Stimulated activated naive CD8-positive, alpha-beta T cell treated with anti-CD3 and anti-CD28 coated beads, Interleukin-15, amount 100 ng/mL, for 72 hours (primary cell): ENCODE measurements around the gene SPRYD3.
A peak's percentile ranks its signal among the peaks of the same experiment; 100 is the strongest.

Experiments used
- ATAC-seq: fragments of 150-1000 bp; cut with Tn5 transposase; 2 replicates; pipeline ENCODE4 v1.10.0; 2021; ENCODE audit warnings: mild to moderate bottlenecking, moderate library complexity
- DNase-seq, 2 donors: peaks; one replicate each; pipeline ENCODE4 v3.0.0; 2021 to 2022
- H3K27ac Mint-ChIP-seq, 2 donors: one replicate each; pipeline ENCODE4 v1.8.0; 2022; ENCODE audit warnings: mild to moderate bottlenecking in 2 of 2, mixed read lengths in 2 of 2, moderate library complexity in 2 of 2
- H3K27me3 Mint-ChIP-seq: one replicate; pipeline ENCODE4 v1.8.0; 2022; ENCODE audit warnings: mixed read lengths
- H3K4me1 Mint-ChIP-seq: one replicate; pipeline ENCODE4 v1.8.0; 2022; ENCODE audit warnings: mild to moderate bottlenecking, mixed read lengths
- H3K4me3 Mint-ChIP-seq, 2 donors: one replicate each; pipeline ENCODE4 v1.8.0; 2022; ENCODE audit warnings: mild to moderate bottlenecking in 2 of 2, mixed read lengths in 2 of 2, moderate library complexity in 1 of 2
- H3K9me3 Mint-ChIP-seq, 2 donors: one replicate each; pipeline ENCODE4 v1.8.0; 2022; ENCODE audit warnings: mixed read lengths in 2 of 2

The SPRYD3 gene

GRCh38 chr12:53073881-53074280, 5.3 kb downstream of the SPRYD3 start:
- Mint-ChIP-seq H3K4me1 (peaks cover 70% of the 10 kb centered on the region), H3K4me3 (no peak overlapping the region), H3K27me3 (no peaks in the 10 kb centered on the region), H3K9me3 (no peaks in the 10 kb centered on the region), H3K27ac (no peak overlapping the region)
- DNase-seq (no peak), ATAC-seq (no peak)

GRCh38 chr12:53071591-53072551, 7.3 kb downstream of the SPRYD3 start:
- no peaks in the 10 kb centered on the region for H3K27me3 Mint-ChIP-seq
- H3K4me3 Mint-ChIP-seq: no peak overlapping the region
- H3K27ac Mint-ChIP-seq: peak overlapping the region in 1 of 2 donors; percentile 69
- H3K4me1 Mint-ChIP-seq: peaks cover 66% of the 10 kb centered on the region
- no peaks in the 10 kb centered on the region for H3K9me3 Mint-ChIP-seq
- ATAC-seq (no peak), DNase-seq (no peak)

- Mint-ChIP-seq H3K27ac (peak overlapping the region in 1 of 2 donors; percentile 51), H3K9me3 (no peaks in the 10 kb centered on the region), H3K27me3 (no peaks in the 10 kb centered on the region), H3K4me3 (no peak overlapping the region), H3K4me1 (peaks cover 67% of the 10 kb centered on the region)
- ATAC-seq (no peak), DNase-seq (no peak)
Measured at GRCh38 chr12:53070877-53071492, 8.2 kb downstream of the SPRYD3 start.

GRCh38 chr12:53069621-53070410, 9.4 kb downstream of the SPRYD3 start:
- Mint-ChIP-seq H3K9me3 (no peaks in the 10 kb centered on the region), H3K27me3 (no peaks in the 10 kb centered on the region), H3K4me3 (no peak overlapping the region), H3K27ac (peak overlapping the region in 1 of 2 donors; percentile 75), H3K4me1 (peaks cover 62% of the 10 kb centered on the region)
- no peak for DNase-seq
- ATAC-seq: no peak

GRCh38 chr12:53068811-53069585, 10.2 kb downstream of the SPRYD3 start:
- ATAC-seq (no peak), DNase-seq (no peak)
- H3K27ac Mint-ChIP-seq: no peak overlapping the region

GRCh38 chr12:53067993-53068770, 11.0 kb downstream of the SPRYD3 start:
- Mint-ChIP-seq H3K9me3 (no peaks in the 10 kb centered on the region), H3K4me1 (peaks cover 50% of the 10 kb centered on the region), H3K4me3 (no peak overlapping the region), H3K27ac (no peak overlapping the region), H3K27me3 (no peaks in the 10 kb centered on the region)
- ATAC-seq (no peak), DNase-seq (no peak)

More at GRCh38 chr12:53068811-53069585, 10.2 kb downstream of the SPRYD3 start:
- Mint-ChIP-seq H3K4me3 (no peak overlapping the region), H3K4me1 (peaks cover 54% of the 10 kb centered on the region), H3K27me3 (no peaks in the 10 kb centered on the region), H3K9me3 (no peaks in the 10 kb centered on the region)

- Mint-ChIP-seq H3K9me3 (no peaks in the 10 kb centered on the region), H3K4me1 (peaks cover 42% of the 10 kb centered on the region), H3K27ac (no peak overlapping the region), H3K4me3 (no peak overlapping the region), H3K27me3 (no peaks in the 10 kb centered on the region)
- DNase-seq (no peak), ATAC-seq (peak; percentile 56)
Measured at GRCh38 chr12:53067074-53067992, 11.9 kb downstream of the SPRYD3 start.

- peak overlapping the region; percentile 13 to 80 for H3K27ac Mint-ChIP-seq
- H3K27me3 Mint-ChIP-seq: no peaks in the 10 kb centered on the region
- peaks cover 34% of the 10 kb centered on the region for H3K4me1 Mint-ChIP-seq
- no peaks in the 10 kb centered on the region for H3K9me3 Mint-ChIP-seq
- DNase-seq: peak; percentile 52 to 61
- no peak overlapping the region for H3K4me3 Mint-ChIP-seq
- peak; percentile 57 for ATAC-seq
Measured at GRCh38 chr12:53065975-53066931, 12.9 kb downstream of the SPRYD3 start.

- no peaks in the 10 kb centered on the region for H3K9me3 Mint-ChIP-seq
- no peak for DNase-seq
- no peak for ATAC-seq
- H3K27ac Mint-ChIP-seq: no peak overlapping the region
- no peak overlapping the region for H3K4me3 Mint-ChIP-seq
- peaks cover 27% of the 10 kb centered on the region for H3K4me1 Mint-ChIP-seq
- no peaks in the 10 kb centered on the region for H3K27me3 Mint-ChIP-seq
Measured at GRCh38 chr12:53065470-53065869, 13.7 kb downstream of the SPRYD3 start.

GRCh38 chr12:53064613-53065436, 14.4 kb downstream of the SPRYD3 start:
- H3K27ac Mint-ChIP-seq: peak overlapping the region in 1 of 2 donors; percentile 69
- no peak for ATAC-seq
- no peaks in the 10 kb centered on the region for H3K27me3 Mint-ChIP-seq
- peaks cover 27% of the 10 kb centered on the region for H3K4me1 Mint-ChIP-seq
- H3K9me3 Mint-ChIP-seq: no peaks in the 10 kb centered on the region
- DNase-seq: no peak
- no peak overlapping the region for H3K4me3 Mint-ChIP-seq

- Mint-ChIP-seq H3K4me1 (peaks cover 21% of the 10 kb centered on the region), H3K27ac (no peak overlapping the region), H3K9me3 (no peaks in the 10 kb centered on the region), H3K27me3 (no peaks in the 10 kb centered on the region), H3K4me3 (no peak overlapping the region)
- ATAC-seq: no peak
- DNase-seq: no peak
Measured at GRCh38 chr12:53063708-53064612, 15.2 kb downstream of the SPRYD3 start.
